CD14-positive monocyte (primary cell): ENCODE measurements around the gene PARP14. TPM values are rescaled to one million over a fixed set of nuclear protein-coding genes. Genes with fewer than 3 reads are reported as not detected.

Experiments
- DNase-seq, 3 donors: peaks; one replicate each; pipeline ENCODE4 v3.0.0-alpha.2; 2011 to 2022
- H2AFZ ChIP-seq: 2 replicates; pipeline ENCODE4 v1.6.0; 2012; ENCODE audit warnings: mild to moderate bottlenecking, low read depth, low read length, inconsistent platforms; ENCODE audit not compliant: insufficient read depth, poor library complexity, severe bottlenecking
- H3K27ac ChIP-seq, 2 donors: 1 replicate in 1 of 2; 2 replicates in 1 of 2; pipeline ENCODE4 v1.5.1; 2012 to 2013; ENCODE audit warnings: low read length in 2 of 2, control low read depth in 1 of 2, inconsistent platforms in 1 of 2, low read depth in 1 of 2, mild to moderate bottlenecking in 1 of 2
- H3K27me3 ChIP-seq, 2 donors: one replicate each; pipeline versions ENCODE4 v1.6.0 to v1.6.1; 2011 to 2013; ENCODE audit warnings: low read length in 2 of 2; ENCODE audit not compliant: control insufficient read depth in 2 of 2, insufficient read depth in 2 of 2
- H3K36me3 ChIP-seq, 2 donors: replicated peaks in 1 of 2; 1 replicate in 1 of 2; 2 replicates in 1 of 2; pipeline versions ENCODE4 v1.5.1 to v1.6.1; 2012 to 2013; ENCODE audit warnings: low read length in 2 of 2, control low read depth in 1 of 2, inconsistent platforms in 1 of 2, mild to moderate bottlenecking in 1 of 2; ENCODE audit not compliant: insufficient read depth in 2 of 2, control insufficient read depth in 1 of 2
- H3K4me1 ChIP-seq, 2 donors: 1 replicate in 1 of 2; 2 replicates in 1 of 2; pipeline versions ENCODE4 v1.5.1 to v1.6.1; 2012 to 2013; ENCODE audit warnings: low read length in 2 of 2, control low read depth in 1 of 2, inconsistent platforms in 1 of 2, mild to moderate bottlenecking in 1 of 2, moderate library complexity in 1 of 2; ENCODE audit not compliant: insufficient read depth in 2 of 2, control insufficient read depth in 1 of 2
- H3K4me2 ChIP-seq: replicated peaks from 2 replicates; pipeline ENCODE3; 2012; ENCODE audit warnings: low read length, moderate library complexity, mild to moderate bottlenecking; ENCODE audit not compliant: poor library complexity, severe bottlenecking; ENCODE audit errors: extremely low read depth
- H3K4me3 ChIP-seq, 3 experiments: fragments of 200-600 bp in 1 of 3; sonication (generic) in 1 of 3; replicated peaks in 1 of 3; 1 replicate in 2 of 3; 2 replicates in 1 of 3; pipeline ENCODE4 v1.5.1; 2011 to 2013; ENCODE audit warnings: low read length in 3 of 3, mild to moderate bottlenecking in 3 of 3, control low read depth in 2 of 3, low read depth in 2 of 3, inconsistent platforms in 1 of 3, moderate library complexity in 1 of 3
- H3K79me2 ChIP-seq: 2 replicates; pipeline ENCODE4 v1.6.0; 2012; ENCODE audit warnings: mild to moderate bottlenecking, control low read depth, inconsistent platforms, low read length, moderate library complexity; ENCODE audit not compliant: insufficient read depth
- H3K9ac ChIP-seq: 2 replicates; pipeline ENCODE4 v1.6.0; 2017; ENCODE audit warnings: low read length, mild to moderate bottlenecking; ENCODE audit not compliant: insufficient read depth, poor library complexity, severe bottlenecking
- H3K9me3 ChIP-seq, 2 donors: replicated peaks in 1 of 2; 1 replicate in 1 of 2; 2 replicates in 1 of 2; pipeline versions ENCODE4 v1.5.1 to v1.6.1; 2012 to 2013; ENCODE audit warnings: low read length in 2 of 2, control low read depth in 1 of 2; ENCODE audit not compliant: control insufficient read depth in 1 of 2, insufficient read depth in 1 of 2
- H4K20me1 ChIP-seq: 2 replicates; pipeline ENCODE4 v1.6.0; 2012; ENCODE audit warnings: mild to moderate bottlenecking, low read length, control low read depth, moderate library complexity; ENCODE audit not compliant: insufficient read depth
- H3K27ac Mint-ChIP-seq, 7 donors: one replicate each; pipeline ENCODE4 v1.8.0; 2020; ENCODE audit warnings: mild to moderate bottlenecking in 7 of 7, mixed read lengths in 7 of 7, moderate library complexity in 6 of 7, inconsistent platforms in 2 of 7
- H3K27me3 Mint-ChIP-seq, 3 donors: one replicate each; pipeline ENCODE4 v1.8.0; 2021 to 2022; ENCODE audit warnings: low read depth in 3 of 3, mild to moderate bottlenecking in 3 of 3, mixed read lengths in 3 of 3, moderate library complexity in 3 of 3, inconsistent platforms in 1 of 3
- H3K36me3 Mint-ChIP-seq, 2 donors: one replicate each; pipeline ENCODE4 v1.8.0; 2020; ENCODE audit warnings: mixed read lengths in 2 of 2, inconsistent platforms in 1 of 2, mild to moderate bottlenecking in 1 of 2
- H3K4me1 Mint-ChIP-seq: one replicate; pipeline ENCODE4 v1.8.0; 2020; ENCODE audit warnings: mild to moderate bottlenecking, mixed read lengths
- H3K4me3 Mint-ChIP-seq, 2 donors: one replicate each; pipeline ENCODE4 v1.8.0; 2020; ENCODE audit warnings: mild to moderate bottlenecking in 2 of 2, mixed read lengths in 2 of 2, moderate library complexity in 1 of 2
- H3K9me3 Mint-ChIP-seq, 7 donors: one replicate each; pipeline ENCODE4 v1.8.0; 2020 to 2022; ENCODE audit warnings: mixed read lengths in 7 of 7, mild to moderate bottlenecking in 6 of 7, moderate library complexity in 6 of 7, inconsistent platforms in 2 of 7
- CTCF ChIP-seq: fragments of 200-600 bp; IDR thresholded peaks from one replicate; pipeline ENCODE4 v1.8.0; 2022; ENCODE audit warnings: antibody characterized with exemption, mild to moderate bottlenecking
- WGBS: methylation state at CpG from one replicate; pipeline ENCODE4 v1.1.5; 2013; ENCODE audit warnings: missing lambda C conversion rate; ENCODE audit not compliant: insufficient coverage; 5-methylcytosine and 5-hydroxymethylcytosine counted together
- intact Hi-C, 2 donors: fragments of 100-400 bp; cut with micrococcal nuclease; formaldehyde crosslinking; loops; one replicate each; pipeline versions ENCODE4 v1.15.0 to v1.15.1; 2023
- polyA plus RNA-seq, 3 donors: library from polyadenylated mRNA; depleted of rRNA in 1 of 3; unstranded in 2 of 3; stranded (reverse) in 1 of 3; fragments of 300-500 nt in 2 of 3; fragments of >200 nt in 1 of 3; fragmentation: Illumina TruSeq in 2 of 3; gene quantifications; 1 replicate in 2 of 3; 2 replicates in 1 of 3; pipeline ENCODE4 v1.2.3, GENCODE V29; 2012 to 2021

PARP14 gene
- polyA plus RNA-seq, 3 donors = 22.1 to 68.8 (median 26.9) TPM

GRCh38 chr3:122665226-122665786 lies 15.3 kb upstream of the PARP14 start:
- Mint-ChIP-seq H3K9me3 (peaks cover 10 to 16% (median 13%) of the 10 kb centered on the region in 7 donors), H3K27me3 (peaks cover 2 to 3% (median 2%) of the 10 kb centered on the region in 3 donors)

GRCh38 chr3:122665881-122666280 lies 14.8 kb upstream of the PARP14 start:
- no peak overlapping the region for H3K27ac ChIP-seq

More at GRCh38 chr3:122665226-122665786, 15.3 kb upstream of the PARP14 start:
- no peak overlapping the region for H3K27ac ChIP-seq
- peaks cover 6 to 15% of the 10 kb centered on the region in 2 donors for H3K9me3 ChIP-seq
- Mint-ChIP-seq H3K4me1 (peaks cover 5% of the 10 kb centered on the region), H3K27ac (no peak overlapping the region), H3K36me3 (no peaks in the 10 kb centered on the region), H3K4me3 (no peak overlapping the region)
- WGBS = no CpG with 5 or more reads among the region's 4 CpGs
- intact Hi-C loops = no loop called here
- no peaks in the 10 kb centered on the region for H3K79me2 ChIP-seq
- H3K4me2 ChIP-seq = no peak overlapping the region
- no peak overlapping the region for H3K9ac ChIP-seq
- H3K4me3 ChIP-seq = no peak overlapping the region
- H3K4me1 ChIP-seq = no peaks in the 10 kb centered on the region
- no peaks in the 10 kb centered on the region for H3K36me3 ChIP-seq
- no peaks in the 10 kb centered on the region for H4K20me1 ChIP-seq
- H2AFZ ChIP-seq = no peak overlapping the region
- DNase-seq = no peak
- H3K27me3 ChIP-seq = no peaks in the 10 kb centered on the region
- no peak for TF ChIP-seq CTCF

More at GRCh38 chr3:122665881-122666280, 14.8 kb upstream of the PARP14 start:
- no peak overlapping the region for H3K4me3 Mint-ChIP-seq
- H4K20me1 ChIP-seq = no peaks in the 10 kb centered on the region
- H3K4me1 Mint-ChIP-seq = peaks cover 5% of the 10 kb centered on the region
- peaks cover 2 to 3% (median 2%) of the 10 kb centered on the region in 3 donors for H3K27me3 Mint-ChIP-seq
- no peak overlapping the region for H3K4me3 ChIP-seq
- intact Hi-C loops = no loop called here
- H3K4me1 ChIP-seq = no peaks in the 10 kb centered on the region
- H3K36me3 ChIP-seq = no peaks in the 10 kb centered on the region
- peaks cover 5 to 11% (median 8%) of the 10 kb centered on the region in 7 donors for H3K9me3 Mint-ChIP-seq
- H3K79me2 ChIP-seq = no peaks in the 10 kb centered on the region
- H3K9me3 ChIP-seq = peaks cover 5 to 11% of the 10 kb centered on the region in 2 donors
- H3K27me3 ChIP-seq = no peaks in the 10 kb centered on the region
- H3K36me3 Mint-ChIP-seq = no peaks in the 10 kb centered on the region
- H3K27ac Mint-ChIP-seq = no peak overlapping the region
- H3K9ac ChIP-seq = no peak overlapping the region
- no peak overlapping the region for H2AFZ ChIP-seq
- TF ChIP-seq CTCF = no peak
- no peak overlapping the region for H3K4me2 ChIP-seq
- no peak for DNase-seq
